Endodermal cell (in vitro differentiated cells): ENCODE data around the gene SOAT2. TPM values are rescaled to one million over a fixed set of nuclear protein-coding genes. Genes with fewer than 3 reads are reported as not detected.

ENCODE experiments used
- DNase-seq: peaks from one replicate; pipeline ENCODE4 v3.0.0-alpha.2; 2017
- H3K27ac ChIP-seq: 2 replicates; pipeline ENCODE4 v1.5.1; 2013; ENCODE audit warnings: mild to moderate bottlenecking, low read depth, low read length, moderate library complexity
- H3K27me3 ChIP-seq: 2 replicates; pipeline ENCODE4 v1.6.1; 2013; ENCODE audit warnings: mild to moderate bottlenecking, low read length, moderate library complexity; ENCODE audit not compliant: insufficient read depth, control insufficient read depth, poor library complexity, severe bottlenecking
- H3K36me3 ChIP-seq: 2 replicates; pipeline ENCODE4 v1.7.0; 2013; ENCODE audit warnings: mild to moderate bottlenecking, low read length, moderate library complexity; ENCODE audit not compliant: control insufficient read depth, insufficient read depth
- H3K4me1 ChIP-seq: one replicate; pipeline ENCODE4 v1.7.0; 2013; ENCODE audit warnings: low read length; ENCODE audit not compliant: control insufficient read depth, insufficient read depth
- H3K4me3 ChIP-seq: 2 replicates; pipeline ENCODE4 v1.5.1; 2013; ENCODE audit warnings: mild to moderate bottlenecking, low read length, moderate library complexity
- H3K9ac ChIP-seq: 2 replicates; pipeline ENCODE4 v1.6.1; 2013; ENCODE audit warnings: mild to moderate bottlenecking, low read length, moderate library complexity; ENCODE audit not compliant: poor library complexity, severe bottlenecking; ENCODE audit errors: extremely low read depth
- H3K9me3 ChIP-seq: 2 replicates; pipeline ENCODE4 v1.6.1; 2013; ENCODE audit warnings: mild to moderate bottlenecking, low read length, moderate library complexity; ENCODE audit not compliant: control insufficient read depth
- H3K27ac Mint-ChIP-seq: 2 replicates; pipeline ENCODE4 v1.8.0; 2020; ENCODE audit warnings: mixed read lengths
- H3K27me3 Mint-ChIP-seq: 2 replicates; pipeline ENCODE4 v1.8.0; 2021; ENCODE audit warnings: mild to moderate bottlenecking, mixed read lengths; ENCODE audit not compliant: insufficient read depth
- H3K36me3 Mint-ChIP-seq: 2 replicates; pipeline ENCODE4 v1.8.0; 2020; ENCODE audit warnings: low read depth, mixed read lengths
- H3K4me1 Mint-ChIP-seq: 2 replicates; pipeline ENCODE4 v1.8.0; 2020; ENCODE audit warnings: mixed read lengths
- H3K4me3 Mint-ChIP-seq: 2 replicates; pipeline ENCODE4 v1.8.0; 2020; ENCODE audit warnings: mild to moderate bottlenecking, moderate library complexity, mixed read lengths
- H3K9me3 Mint-ChIP-seq: 2 replicates; pipeline ENCODE4 v1.8.0; 2020; ENCODE audit warnings: mild to moderate bottlenecking, mixed read lengths
- WGBS, 2 experiments: methylation state at CpG; one replicate each; pipeline versions ENCODE4 v1.1.5 to v1.1.7; 2013; ENCODE audit warnings: missing lambda C conversion rate in 2 of 2, mixed read lengths in 1 of 2; ENCODE audit not compliant: insufficient coverage in 1 of 2, insufficient read length in 1 of 2; 5-methylcytosine and 5-hydroxymethylcytosine counted together
- total RNA-seq, 2 donors: library from RNA; stranded (reverse); fragmentation: NEBNext Ultra II Directional in 1 of 2; extraction: Animal tissue kit (Norgen Biotek cat#: 25700) in 1 of 2; gene quantifications; 2 replicates in 1 of 2; 3 replicates in 1 of 2; pipeline ENCODE4 v1.2.1, GENCODE V29; 2021
- TF ChIP-seq, protein P1 (sequence below): fragments of 200-600 bp; sonication (generic); conservative IDR thresholded peaks from 2 replicates; pipeline ENCODE4 v1.5.0; 2021; ENCODE audit warnings: antibody characterized with exemption, mild to moderate bottlenecking

The SOAT2 gene
- total RNA-seq, 2 donors from 2014 or later, result 0.46 to 0.71 TPM

DNA sequence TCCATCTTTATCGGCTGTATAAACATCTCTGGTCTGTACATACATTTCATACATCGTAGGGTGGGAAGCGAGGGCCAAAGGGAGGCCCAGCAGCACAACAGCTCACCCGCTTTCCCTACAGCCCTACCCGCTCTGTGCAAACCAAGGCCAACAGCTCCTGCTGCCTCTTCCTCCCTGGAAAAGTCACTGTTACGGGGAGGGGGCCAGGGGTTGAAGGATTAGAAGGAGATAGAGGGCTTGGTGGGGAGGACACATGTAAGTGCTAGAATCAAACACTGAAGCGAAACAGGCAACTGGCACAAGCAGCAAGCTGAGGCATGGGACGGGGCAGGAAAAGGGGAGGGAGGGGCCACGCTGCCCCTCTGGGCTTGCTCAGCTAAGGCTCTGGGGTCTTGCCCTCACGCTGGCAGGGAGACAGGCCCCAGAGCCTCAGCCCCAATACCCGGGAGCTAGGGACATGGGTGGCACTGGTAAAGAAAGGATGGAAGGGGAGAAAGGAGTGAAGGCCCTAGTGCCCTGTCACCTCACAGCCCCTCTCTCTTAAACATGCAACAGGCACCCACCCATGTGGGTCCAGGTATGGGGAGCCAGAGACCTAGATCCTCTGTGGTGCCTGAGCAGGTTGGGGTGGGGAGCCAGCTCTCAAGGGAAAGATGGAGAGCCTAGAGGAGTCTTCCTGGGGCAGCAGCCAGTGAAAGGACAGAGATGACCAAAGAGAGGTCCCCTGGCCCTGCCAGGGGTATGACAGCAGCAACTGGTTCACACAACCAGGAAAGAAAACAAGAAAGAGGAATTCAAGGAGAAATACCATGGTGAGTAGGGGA lies 38.5 kb upstream of the SOAT2 start:
- no peak overlapping the region for H3K27ac Mint-ChIP-seq
- H3K27me3 Mint-ChIP-seq, result peaks cover 5% of the 10 kb centered on the region
- DNase-seq, result peak; percentile 40
- no peak overlapping the region for H3K4me3 Mint-ChIP-seq
- Histone ChIP-seq H3K9me3 (no peaks in the 10 kb centered on the region), H3K36me3 (peaks cover 10% of the 10 kb centered on the region), H3K27me3 (no peaks in the 10 kb centered on the region), H3K27ac (no peak overlapping the region), H3K4me1 (no peaks in the 10 kb centered on the region), H3K9ac (no peak overlapping the region), H3K4me3 (no peak overlapping the region)
- H3K4me1 Mint-ChIP-seq, result peaks cover 17% of the 10 kb centered on the region
- H3K36me3 Mint-ChIP-seq, result peaks cover 22% of the 10 kb centered on the region
- TF ChIP-seq, protein P1, sequence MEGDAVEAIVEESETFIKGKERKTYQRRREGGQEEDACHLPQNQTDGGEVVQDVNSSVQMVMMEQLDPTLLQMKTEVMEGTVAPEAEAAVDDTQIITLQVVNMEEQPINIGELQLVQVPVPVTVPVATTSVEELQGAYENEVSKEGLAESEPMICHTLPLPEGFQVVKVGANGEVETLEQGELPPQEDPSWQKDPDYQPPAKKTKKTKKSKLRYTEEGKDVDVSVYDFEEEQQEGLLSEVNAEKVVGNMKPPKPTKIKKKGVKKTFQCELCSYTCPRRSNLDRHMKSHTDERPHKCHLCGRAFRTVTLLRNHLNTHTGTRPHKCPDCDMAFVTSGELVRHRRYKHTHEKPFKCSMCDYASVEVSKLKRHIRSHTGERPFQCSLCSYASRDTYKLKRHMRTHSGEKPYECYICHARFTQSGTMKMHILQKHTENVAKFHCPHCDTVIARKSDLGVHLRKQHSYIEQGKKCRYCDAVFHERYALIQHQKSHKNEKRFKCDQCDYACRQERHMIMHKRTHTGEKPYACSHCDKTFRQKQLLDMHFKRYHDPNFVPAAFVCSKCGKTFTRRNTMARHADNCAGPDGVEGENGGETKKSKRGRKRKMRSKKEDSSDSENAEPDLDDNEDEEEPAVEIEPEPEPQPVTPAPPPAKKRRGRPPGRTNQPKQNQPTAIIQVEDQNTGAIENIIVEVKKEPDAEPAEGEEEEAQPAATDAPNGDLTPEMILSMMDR, result no peak
- no peaks in the 10 kb centered on the region for H3K9me3 Mint-ChIP-seq
- WGBS, 2 experiments, result 95 to 97% methylated on average over 5 to 11 of the region's 11 CpGs

DNA sequence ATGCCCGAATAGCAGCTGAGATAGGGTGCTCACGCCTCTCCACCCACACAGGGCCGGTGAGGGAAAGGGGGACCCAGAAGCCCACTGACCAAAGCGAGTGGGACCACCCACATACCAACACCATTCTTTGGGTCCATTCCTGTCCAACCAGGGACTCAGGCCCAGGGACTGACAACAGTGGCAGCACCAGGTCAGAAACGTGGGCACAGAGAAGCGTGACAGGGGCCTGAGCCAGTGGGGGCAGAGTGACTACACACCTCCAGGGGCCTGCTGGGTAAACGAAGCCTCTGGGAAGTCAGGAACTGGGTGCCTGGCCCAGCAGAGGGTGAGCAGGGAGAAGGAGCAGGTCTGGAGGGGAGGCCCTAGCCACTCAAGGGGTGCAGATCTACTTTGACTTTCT lies 37.8 kb upstream of the SOAT2 start:
- H3K4me1 Mint-ChIP-seq, result peaks cover 18% of the 10 kb centered on the region
- H3K27me3 ChIP-seq, result no peaks in the 10 kb centered on the region
- H3K4me3 Mint-ChIP-seq, result no peak overlapping the region
- H3K27me3 Mint-ChIP-seq, result peaks cover 5% of the 10 kb centered on the region
- no peak overlapping the region for H3K27ac Mint-ChIP-seq
- no peak overlapping the region for H3K27ac ChIP-seq
- H3K4me3 ChIP-seq, result no peak overlapping the region
- TF ChIP-seq, protein P1, result no peak
- WGBS, 2 experiments, result 90% methylated on average over 7 of the region's 7 CpGs; no CpG with 5 or more reads in 1 of the 2 experiments
- DNase-seq, result no peak
- H3K9ac ChIP-seq, result no peak overlapping the region
- no peaks in the 10 kb centered on the region for H3K9me3 ChIP-seq
- peaks cover 12% of the 10 kb centered on the region for H3K36me3 ChIP-seq
- no peaks in the 10 kb centered on the region for H3K9me3 Mint-ChIP-seq
- H3K4me1 ChIP-seq, result no peaks in the 10 kb centered on the region
- peaks cover 22% of the 10 kb centered on the region for H3K36me3 Mint-ChIP-seq

DNA sequence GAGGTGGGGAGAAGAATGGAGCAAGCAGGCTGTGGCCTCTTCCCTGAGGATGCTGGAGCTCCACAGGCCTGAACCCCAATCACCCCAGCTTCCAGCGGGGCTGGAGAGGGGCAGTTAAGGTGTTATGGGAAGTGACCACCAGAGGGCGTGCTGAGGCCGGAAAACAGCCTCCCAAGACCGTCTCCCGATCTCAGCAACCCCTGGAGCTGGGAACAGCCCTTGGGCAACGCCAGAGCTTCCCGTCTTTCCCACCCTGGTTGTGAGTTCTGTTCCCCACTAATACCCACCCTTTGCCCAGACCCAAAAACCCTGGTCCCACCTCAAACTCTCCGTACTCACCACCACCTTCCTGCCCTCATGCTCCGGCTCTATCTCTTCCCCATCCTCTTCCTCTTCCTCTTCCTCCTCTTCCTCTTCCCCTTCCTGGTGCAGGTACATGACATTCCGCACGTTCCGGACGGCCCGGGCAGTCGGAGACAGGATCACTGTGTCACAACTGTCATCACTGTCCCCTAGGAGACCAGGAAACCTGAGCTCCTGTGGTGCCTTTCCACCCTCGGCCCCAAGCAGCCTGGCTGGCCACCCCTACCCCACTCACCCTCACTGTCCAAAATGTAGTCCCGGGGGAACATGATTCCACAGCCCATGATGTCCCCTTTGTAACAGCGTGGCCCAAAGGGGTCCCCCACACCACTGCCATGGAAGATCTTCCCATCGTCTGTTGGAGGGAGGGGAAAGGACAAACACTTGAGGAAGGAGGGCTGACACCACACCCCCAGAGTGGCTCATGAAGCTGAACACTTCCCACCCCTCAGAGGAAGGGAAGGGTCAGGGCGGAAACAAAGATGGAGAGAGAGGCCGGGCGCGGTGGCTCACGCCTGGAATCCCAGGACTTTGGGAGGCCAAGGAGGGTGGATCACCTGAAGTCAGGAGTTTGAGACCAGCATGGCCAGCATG lies 37.0 kb upstream of the SOAT2 start:
- H3K9ac ChIP-seq, result no peak overlapping the region
- WGBS, 2 experiments, result 54 to 63% methylated on average over 18 to 24 of the region's 24 CpGs
- DNase-seq, result peak; percentile 95

More for the DNA sequence above, 37.0 kb upstream of the SOAT2 start:
- H3K36me3 ChIP-seq, result peaks cover 13% of the 10 kb centered on the region
- peaks cover 5% of the 10 kb centered on the region for H3K27me3 Mint-ChIP-seq
- H3K4me3 Mint-ChIP-seq, result no peak overlapping the region
- no peaks in the 10 kb centered on the region for H3K9me3 Mint-ChIP-seq
- TF ChIP-seq, protein P1, result peak; percentile 95
- no peak overlapping the region for H3K4me3 ChIP-seq
- H3K27ac ChIP-seq, result no peak overlapping the region
- H3K36me3 Mint-ChIP-seq, result peaks cover 24% of the 10 kb centered on the region
- no peak overlapping the region for H3K27ac Mint-ChIP-seq
- peaks cover 25% of the 10 kb centered on the region for H3K4me1 Mint-ChIP-seq
- no peaks in the 10 kb centered on the region for H3K9me3 ChIP-seq
- no peaks in the 10 kb centered on the region for H3K27me3 ChIP-seq
- H3K4me1 ChIP-seq, result peaks cover 3% of the 10 kb centered on the region
